B cell (primary cell): ENCODE measurements around the gene LHFPL6. TPM values are rescaled to one million over a fixed set of nuclear protein-coding genes. Genes with fewer than 3 reads are reported as not detected.

Experiments used
- ATAC-seq: fragments of 200-7000 bp; cut with Tn5 transposase; one replicate; pipeline ENCODE4 v1.10.0; 2021; ENCODE audit warnings: low read depth, mild to moderate bottlenecking, moderate number of reproducible peaks, moderate library complexity
- CTCF ChIA-PET: fragments of 350-600 bp; sonication (Branson Sonifier 250); formaldehyde crosslinking; loops from one replicate; lab custom pipeline; 2021; ENCODE audit warnings: antibody characterized with exemption, inconsistent platforms; lab: Charles Lee
- POLR2A ChIA-PET: fragments of 350-600 bp; sonication (Branson Sonifier 250); formaldehyde crosslinking; loops from one replicate; lab custom pipeline; 2021; ENCODE audit warnings: antibody characterized with exemption; lab: Charles Lee
- DNase-seq: peaks from one replicate; pipeline ENCODE4 v3.0.0; 2013
- H2AFZ ChIP-seq: 2 replicates; pipeline ENCODE4 v1.6.1; 2012; ENCODE audit warnings: mild to moderate bottlenecking, low read depth, low read length; ENCODE audit not compliant: insufficient read depth, poor library complexity, severe bottlenecking
- H3K27ac ChIP-seq, 2 donors: 1 replicate in 1 of 2; 2 replicates in 1 of 2; pipeline ENCODE4 v1.5.1; 2012 to 2013; ENCODE audit warnings: low read length in 2 of 2, mild to moderate bottlenecking in 2 of 2, moderate library complexity in 1 of 2
- H3K27me3 ChIP-seq, 4 experiments: fragments of 200-600 bp in 1 of 4; sonication (generic) in 1 of 4; replicated peaks in 1 of 4; 1 replicate in 2 of 4; 2 replicates in 2 of 4; pipeline versions ENCODE4 v1.6.1 to v1.7.0; 2013 to 2016; ENCODE audit warnings: low read length in 3 of 4, mild to moderate bottlenecking in 2 of 4, mixed read lengths in 1 of 4, moderate library complexity in 1 of 4; ENCODE audit not compliant: insufficient read depth in 4 of 4, control insufficient read depth in 3 of 4; ENCODE audit errors: control extremely low read depth in 1 of 4
- H3K36me3 ChIP-seq, 2 experiments: replicated peaks in 1 of 2; 1 replicate in 1 of 2; 2 replicates in 1 of 2; pipeline versions ENCODE4 v1.6.1 to v1.7.1; 2013; ENCODE audit warnings: low read length in 1 of 2; ENCODE audit not compliant: insufficient read depth in 2 of 2, control insufficient read depth in 1 of 2; ENCODE audit errors: control extremely low read depth in 1 of 2, extremely low read depth in 1 of 2
- H3K4me1 ChIP-seq, 2 donors: fragments of 200-600 bp in 1 of 2; sonication (generic) in 1 of 2; 1 replicate in 1 of 2; 2 replicates in 1 of 2; pipeline versions ENCODE4 v1.5.1 to v1.6.1; 2013 to 2017; ENCODE audit warnings: low read length in 2 of 2; ENCODE audit not compliant: control insufficient read depth in 2 of 2, insufficient read depth in 2 of 2
- H3K4me2 ChIP-seq: replicated peaks from 2 replicates; pipeline ENCODE3; 2012; ENCODE audit warnings: mild to moderate bottlenecking, low read depth, low read length; ENCODE audit not compliant: poor library complexity, severe bottlenecking
- H3K4me3 ChIP-seq, 5 experiments: fragments of 200-600 bp in 1 of 5; sonication (generic) in 1 of 5; 1 replicate in 3 of 5; 2 replicates in 2 of 5; pipeline versions ENCODE4 v1.5.1 to v1.7.0; 2011 to 2016; ENCODE audit warnings: low read length in 4 of 5, mild to moderate bottlenecking in 4 of 5, low read depth in 2 of 5, control low read depth in 1 of 5, moderate library complexity in 1 of 5; ENCODE audit not compliant: insufficient read depth in 1 of 5; ENCODE audit errors: control extremely low read depth in 1 of 5, extremely low read depth in 1 of 5
- H3K79me2 ChIP-seq: fragments of 200-600 bp; sonication (generic); one replicate; pipeline ENCODE4 v1.6.0; 2016; ENCODE audit warnings: low read length; ENCODE audit not compliant: control insufficient read depth, insufficient read depth
- H3K9ac ChIP-seq: fragments of 200-600 bp; sonication (generic); 2 replicates; pipeline ENCODE4 v1.6.1; 2017; ENCODE audit warnings: mild to moderate bottlenecking, low read length, moderate library complexity
- H3K9me3 ChIP-seq, 3 donors: one replicate each; pipeline versions ENCODE4 v1.6.1 to v1.7.1; 2013; ENCODE audit warnings: low read length in 2 of 3; ENCODE audit not compliant: control insufficient read depth in 2 of 3, insufficient read depth in 1 of 3; ENCODE audit errors: control extremely low read depth in 1 of 3
- H4K20me1 ChIP-seq: 2 replicates; pipeline ENCODE4 v1.6.0; 2012; ENCODE audit warnings: mild to moderate bottlenecking, low read length; ENCODE audit not compliant: insufficient read depth, control insufficient read depth, poor library complexity, severe bottlenecking
- H3K27ac Mint-ChIP-seq: one replicate; pipeline ENCODE4 v1.8.0; 2021; ENCODE audit warnings: mixed read lengths
- H3K27me3 Mint-ChIP-seq: one replicate; pipeline ENCODE4 v1.8.0; 2021; ENCODE audit warnings: mixed read lengths
- H3K4me1 Mint-ChIP-seq: one replicate; pipeline ENCODE4 v1.8.0; 2021; ENCODE audit warnings: mixed read lengths
- H3K4me3 Mint-ChIP-seq: one replicate; pipeline ENCODE4 v1.8.0; 2021; ENCODE audit warnings: mixed read lengths
- H3K9me3 Mint-ChIP-seq: one replicate; pipeline ENCODE4 v1.8.0; 2022; ENCODE audit warnings: mixed read lengths; ENCODE audit not compliant: insufficient read depth
- CTCF ChIP-seq: fragments of 200-600 bp; IDR thresholded peaks from one replicate; pipeline ENCODE4 v1.8.0; 2022; ENCODE audit warnings: antibody characterized with exemption, mild to moderate bottlenecking
- EZH2 ChIP-seq: IDR thresholded peaks from 2 replicates; pipeline ENCODE4 v1.6.1; 2012; ENCODE audit warnings: borderline replicate concordance, low read depth, mild to moderate bottlenecking, moderate library complexity, low read length; ENCODE audit not compliant: insufficient read depth, poor library complexity, severe bottlenecking
- WGBS: methylation state at CpG from one replicate; pipeline ENCODE4 v1.1.5; 2013; ENCODE audit warnings: missing lambda C conversion rate; ENCODE audit not compliant: insufficient coverage; 5-methylcytosine and 5-hydroxymethylcytosine counted together
- intact Hi-C: fragments of 100-400 bp; cut with micrococcal nuclease; formaldehyde crosslinking; loops from one replicate; pipeline ENCODE4 v1.10.0; 2022
- polyA plus RNA-seq: library from polyadenylated mRNA; depleted of rRNA; stranded (reverse); fragments of >200 nt; gene quantifications from 2 replicates; pipeline ENCODE4 v1.2.3, GENCODE V29; 2012
- total RNA-seq, 2 donors: library from RNA; stranded (reverse); fragments of 120-200 nt in 1 of 2; gene quantifications; 1 replicate in 1 of 2; 2 replicates in 1 of 2; pipeline versions ENCODE4 v1.2.3 to v1.2.4, GENCODE V29; 2013 to 2022

Gene LHFPL6
- total and polyA plus RNA-seq, 2 donors (not counting 1 experiment from before 2014, with no cell fraction given): 0.01 TPM; not detected in 1

GRCh38 chr13:39370554-39370953 lies 232.4 kb downstream of the LHFPL6 start:
- Histone ChIP-seq H3K9ac (no peak overlapping the region), H3K4me1 (no peaks in the 10 kb centered on the region), H3K27me3 (peaks cover 0 to 3% (median 0%) of the 10 kb centered on the region in 4 experiments), H3K4me2 (no peak overlapping the region), H3K79me2 (no peaks in the 10 kb centered on the region), H3K4me3 (no peak overlapping the region), H3K36me3 (no peaks in the 10 kb centered on the region), H2AFZ (no peak overlapping the region), H3K9me3 (peaks cover 0 to 5% (median 2%) of the 10 kb centered on the region in 3 donors), H3K27ac (no peak overlapping the region), H4K20me1 (no peaks in the 10 kb centered on the region)
- ChIA-PET POLR2A (no interaction called here), CTCF (no interaction called here)
- Mint-ChIP-seq H3K27me3 (no peaks in the 10 kb centered on the region), H3K4me1 (no peaks in the 10 kb centered on the region), H3K4me3 (no peak overlapping the region), H3K27ac (no peak overlapping the region), H3K9me3 (no peaks in the 10 kb centered on the region)
- no peak for DNase-seq
- intact Hi-C loops: no loop called here
- 97% methylated on average over 4 of the region's 4 CpGs for WGBS
- TF ChIP-seq EZH2: no peak
- no peak for TF ChIP-seq CTCF
- ATAC-seq: no peak

GRCh38 chr13:39370048-39370447 lies 232.9 kb downstream of the LHFPL6 start:
- H3K4me1 Mint-ChIP-seq: no peaks in the 10 kb centered on the region
- Histone ChIP-seq H3K27me3 (peaks cover 0 to 3% (median 0%) of the 10 kb centered on the region in 4 experiments), H3K9ac (no peak overlapping the region), H3K4me2 (no peak overlapping the region), H3K36me3 (no peaks in the 10 kb centered on the region), H3K9me3 (peaks cover 0 to 5% (median 2%) of the 10 kb centered on the region in 3 donors), H3K4me3 (no peak overlapping the region), H4K20me1 (no peaks in the 10 kb centered on the region), H3K4me1 (no peaks in the 10 kb centered on the region), H3K79me2 (no peaks in the 10 kb centered on the region), H2AFZ (no peak overlapping the region), H3K27ac (no peak overlapping the region)
- no peaks in the 10 kb centered on the region for H3K27me3 Mint-ChIP-seq
- TF ChIP-seq EZH2 (no peak), CTCF (no peak)
- intact Hi-C loops: no loop called here
- ChIA-PET POLR2A (no interaction called here), CTCF (no interaction called here)
- DNase-seq (no peak), ATAC-seq (no peak)
- H3K27ac Mint-ChIP-seq: no peak overlapping the region
- 100% methylated on average over 3 of the region's 3 CpGs for WGBS
- H3K4me3 Mint-ChIP-seq: no peak overlapping the region
- no peaks in the 10 kb centered on the region for H3K9me3 Mint-ChIP-seq
